Ovary (tissue), 9 donors: ENCODE data around the gene SETD7. TPM values are rescaled to one million over a fixed set of nuclear protein-coding genes. Genes with fewer than 3 reads are reported as not detected.

ENCODE experiments used
- DNase-seq, 5 donors: peaks; one replicate each; pipeline ENCODE4 v3.0.0-alpha.2; 2019 to 2020
- H3K27ac ChIP-seq, 2 donors: fragments of 200-600 bp; one replicate each; pipeline versions ENCODE4 v1.5.1 to v1.8.0; 2019 to 2022
- H3K27me3 ChIP-seq: fragments of 200-600 bp; one replicate; pipeline ENCODE4 v1.8.0; 2022
- H3K36me3 ChIP-seq: fragments of 200-600 bp; sonication (generic); one replicate; pipeline ENCODE4 v1.5.1; 2019
- H3K4me1 ChIP-seq: one replicate; pipeline ENCODE4 v1.8.1; 2013; ENCODE audit warnings: mild to moderate bottlenecking, moderate library complexity; ENCODE audit not compliant: insufficient read depth
- H3K4me3 ChIP-seq: fragments of 200-600 bp; sonication (generic); one replicate; pipeline ENCODE4 v1.5.1; 2017
- H3K9me3 ChIP-seq, 2 donors: fragments of 200-600 bp in 1 of 2; sonication (generic) in 1 of 2; one replicate each; pipeline versions ENCODE4 v1.5.1 to v1.8.1; 2013 to 2019; ENCODE audit warnings: mild to moderate bottlenecking in 1 of 2, moderate library complexity in 1 of 2
- CTCF ChIP-seq, 3 donors: fragments of 450-650 bp in 2 of 3; fragments of 200-600 bp in 1 of 3; IDR thresholded peaks; one replicate each; pipeline versions ENCODE4 v1.5.1 to v1.8.0; 2016 to 2022; ENCODE audit warnings: antibody characterized with exemption in 3 of 3, mild to moderate bottlenecking in 1 of 3
- EP300 ChIP-seq: sonication (generic); formaldehyde crosslinking; IDR thresholded peaks from one replicate; pipeline ENCODE4 v1.6.1; 2017; ENCODE audit warnings: antibody characterized with exemption
- POLR2A ChIP-seq: fragments of 450-650 bp; IDR thresholded peaks from one replicate; pipeline ENCODE4 v1.6.1; 2017; ENCODE audit warnings: antibody characterized with exemption, mild to moderate bottlenecking, moderate library complexity
- WGBS, 3 donors: extraction: QIAGEN DNeasy Blood & Tissue Kit in 1 of 3; methylation state at CpG; one replicate each; pipeline versions ENCODE4 v1.1.5 to v1.1.7; 2013 to 2017; 5-methylcytosine and 5-hydroxymethylcytosine counted together
- intact Hi-C, 4 donors: fragments of 100-400 bp; cut with DNase I; formaldehyde crosslinking; loops; one replicate each; pipeline versions ENCODE4 v1.11.0 to v1.15.1; 2022 to 2023
- polyA plus RNA-seq, 2 donors: library from polyadenylated mRNA; stranded (reverse); fragments of 200-250 nt in 1 of 2; fragments of 350-450 nt in 1 of 2; fragmentation: Illumina TruSeq in 1 of 2; extraction: RNeasy Lipid Tissue Mini Kit (QIAGEN cat#74804) in 1 of 2; gene quantifications; one replicate each; pipeline ENCODE4 v1.2.3, GENCODE V29; 2013 to 2014
- total RNA-seq, 7 donors: library from RNA; depleted of rRNA in 2 of 7; stranded (reverse); fragments of >200 nt in 2 of 7; fragmentation: NEBNext Ultra II Directional in 3 of 7; extraction: Animal tissue kit (Norgen Biotek cat#: 25700) in 3 of 7; gene quantifications; one replicate each; pipeline versions ENCODE4 v1.1.0 to v1.2.4, GENCODE V29; 2016 to 2023
- donor health status: DM: no; HTN: no; CAD: no; lungs with moderate emphysema.
- donor health status: DM: no; HTN: no; CAD: no.
- donor health status: Bipolar disorder and iron deficiency.
- donor health status: DM: yes; HTN: yes; CAD: no.
- donor health status: DM: no; HTN: no; CAD: no.
- donor health status: DM: yes; HTN: yes; CAD: no.

Gene SETD7
- total and polyA plus RNA-seq, 9 donors, result 14.3 to 52.4 (median 32.8) TPM

- Histone ChIP-seq H3K27me3 (no peaks in the 10 kb centered on the region), H3K27ac (no peak overlapping the region), H3K9me3 (no peaks in the 10 kb centered on the region), H3K36me3 (no peaks in the 10 kb centered on the region), H3K4me3 (no peak overlapping the region), H3K4me1 (no peaks in the 10 kb centered on the region)
- intact Hi-C loops, result loop anchor here in 3 of 4 donors (10.0 kb wide), 2 partner anchors 145 to 155 kb away; no protein-coding TSS in a partner anchor
- no peak for DNase-seq
- no peak for TF ChIP-seq POLR2A
- no peak for TF ChIP-seq EP300
- no peak for TF ChIP-seq CTCF (IDR thresholded peaks at IDR 0.05)
Measured at GRCh38 chr4:139489638-139490037, 66.4 kb downstream of the SETD7 start.

GRCh38 chr4:139488442-139488841, 67.6 kb downstream of the SETD7 start:
- Histone ChIP-seq H3K4me3 (no peak overlapping the region), H3K27ac (no peak overlapping the region), H3K27me3 (no peaks in the 10 kb centered on the region), H3K4me1 (no peaks in the 10 kb centered on the region), H3K9me3 (no peaks in the 10 kb centered on the region), H3K36me3 (no peaks in the 10 kb centered on the region)
- no peak for DNase-seq
- TF ChIP-seq POLR2A, result no peak
- TF ChIP-seq CTCF (IDR thresholded peaks at IDR 0.05), result no peak
- 93 to 95% (median 94%) methylated on average over 3 of the region's 3 CpGs for WGBS, 3 donors
- intact Hi-C loops, result no loop called here

GRCh38 chr4:139484783-139485311, 71.2 kb downstream of the SETD7 start:
- Histone ChIP-seq H3K4me1 (no peaks in the 10 kb centered on the region), H3K36me3 (no peaks in the 10 kb centered on the region), H3K27ac (no peak overlapping the region), H3K27me3 (no peaks in the 10 kb centered on the region), H3K4me3 (no peak overlapping the region), H3K9me3 (no peaks in the 10 kb centered on the region)
- WGBS, 3 donors, result 84 to 91% (median 88%) methylated on average over 11 of the region's 11 CpGs
- no peak for TF ChIP-seq EP300
- TF ChIP-seq POLR2A, result no peak
- no peak for TF ChIP-seq CTCF (IDR thresholded peaks at IDR 0.05)
- intact Hi-C loops, result no loop called here
- DNase-seq, result no peak

GRCh38 chr4:139483000-139483399, 73.0 kb downstream of the SETD7 start:
- Histone ChIP-seq H3K4me1 (peaks cover 7% of the 10 kb centered on the region), H3K27ac (no peak overlapping the region), H3K9me3 (no peaks in the 10 kb centered on the region), H3K27me3 (no peaks in the 10 kb centered on the region), H3K4me3 (no peak overlapping the region), H3K36me3 (no peaks in the 10 kb centered on the region)
- intact Hi-C loops, result no loop called here
- 92 to 97% (median 94%) methylated on average over 3 of the region's 3 CpGs for WGBS, 3 donors
- no peak for DNase-seq
- TF ChIP-seq POLR2A (no peak), CTCF (IDR thresholded peaks at IDR 0.05) (no peak), EP300 (no peak)
